ENCODE data around the gene NFE2L1.
"Not testable (repeated sequence)": the region's sequence is repeated elsewhere in the genome, so short reads cannot be mapped to it uniquely, and the experiment has no call there.

NFE2L1 gene

DNA sequence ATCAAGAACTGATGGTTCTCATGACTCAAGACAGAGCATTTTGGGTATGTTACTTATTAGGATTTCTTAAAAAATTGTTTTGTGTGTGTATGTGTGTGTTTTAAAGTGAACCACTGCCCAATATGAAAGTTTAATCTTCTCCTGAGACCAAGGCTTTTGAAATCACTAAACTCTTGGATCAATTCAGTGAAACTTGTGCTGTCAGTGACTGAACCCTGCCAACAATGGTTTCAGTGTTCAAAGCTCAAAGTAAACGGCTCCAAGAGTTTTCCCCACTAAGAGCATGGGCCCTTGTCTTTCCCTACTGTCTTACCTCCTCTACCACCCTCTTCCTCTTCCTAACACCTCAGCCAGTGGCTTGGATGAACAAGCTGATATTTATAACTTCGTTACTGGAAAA, 22.0 kb downstream of the NFE2L1 start:
- no peak overlapping the region for H3K4me3 ChIP-seq (ENCODE audit: low read length, poor library complexity, severe bottlenecking)
- H3F3A ChIP-seq (ENCODE audit: low read depth), result 0 out of 2 replicates have a peak, but pooled peaks cover 2% of the 10 kb centered on the region
- H3K27me3 ChIP-seq (ENCODE audit: insufficient read depth, low read length, poor library complexity, severe bottlenecking), result no peaks in the 10 kb centered on the region
- H3K9me2 ChIP-seq (replicated peaks; ENCODE audit: low read depth, low read length), result no peaks in the 10 kb centered on the region
- no peak overlapping the region for H2AFZ ChIP-seq (ENCODE audit: low read length)
- H3K9ac ChIP-seq (ENCODE audit: low read depth, low read length, poor library complexity, severe bottlenecking), result no peak overlapping the region
- H4K20me1 ChIP-seq (ENCODE audit: insufficient read depth, low read length, poor library complexity, severe bottlenecking), result peaks cover 4% of the 10 kb centered on the region
- no peak for TF ChIP-seq EZH2phosphoT487 (IDR thresholded peaks at IDR 0.05; ENCODE audit: borderline replicate concordance)
- TF ChIP-seq, protein P1, sequence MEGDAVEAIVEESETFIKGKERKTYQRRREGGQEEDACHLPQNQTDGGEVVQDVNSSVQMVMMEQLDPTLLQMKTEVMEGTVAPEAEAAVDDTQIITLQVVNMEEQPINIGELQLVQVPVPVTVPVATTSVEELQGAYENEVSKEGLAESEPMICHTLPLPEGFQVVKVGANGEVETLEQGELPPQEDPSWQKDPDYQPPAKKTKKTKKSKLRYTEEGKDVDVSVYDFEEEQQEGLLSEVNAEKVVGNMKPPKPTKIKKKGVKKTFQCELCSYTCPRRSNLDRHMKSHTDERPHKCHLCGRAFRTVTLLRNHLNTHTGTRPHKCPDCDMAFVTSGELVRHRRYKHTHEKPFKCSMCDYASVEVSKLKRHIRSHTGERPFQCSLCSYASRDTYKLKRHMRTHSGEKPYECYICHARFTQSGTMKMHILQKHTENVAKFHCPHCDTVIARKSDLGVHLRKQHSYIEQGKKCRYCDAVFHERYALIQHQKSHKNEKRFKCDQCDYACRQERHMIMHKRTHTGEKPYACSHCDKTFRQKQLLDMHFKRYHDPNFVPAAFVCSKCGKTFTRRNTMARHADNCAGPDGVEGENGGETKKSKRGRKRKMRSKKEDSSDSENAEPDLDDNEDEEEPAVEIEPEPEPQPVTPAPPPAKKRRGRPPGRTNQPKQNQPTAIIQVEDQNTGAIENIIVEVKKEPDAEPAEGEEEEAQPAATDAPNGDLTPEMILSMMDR (conservative IDR thresholded peaks at IDR 0.05; ENCODE audit: low read length), result no peak
- H3K9me3 ChIP-seq (ENCODE audit: insufficient read depth, low read depth, low read length), result no peaks in the 10 kb centered on the region
- H3K79me2 ChIP-seq (ENCODE audit: insufficient read depth, low read length), result no peaks in the 10 kb centered on the region
- peaks cover 85% of the 10 kb centered on the region for H3K36me3 ChIP-seq (ENCODE audit: insufficient read depth, low read length)
- no peaks in the 10 kb centered on the region for H3K4me1 ChIP-seq (ENCODE audit: insufficient read depth, low read length, poor library complexity, severe bottlenecking)
- no peak overlapping the region for H3K4me2 ChIP-seq (ENCODE audit: low read depth, low read length, poor library complexity, severe bottlenecking)

DNA sequence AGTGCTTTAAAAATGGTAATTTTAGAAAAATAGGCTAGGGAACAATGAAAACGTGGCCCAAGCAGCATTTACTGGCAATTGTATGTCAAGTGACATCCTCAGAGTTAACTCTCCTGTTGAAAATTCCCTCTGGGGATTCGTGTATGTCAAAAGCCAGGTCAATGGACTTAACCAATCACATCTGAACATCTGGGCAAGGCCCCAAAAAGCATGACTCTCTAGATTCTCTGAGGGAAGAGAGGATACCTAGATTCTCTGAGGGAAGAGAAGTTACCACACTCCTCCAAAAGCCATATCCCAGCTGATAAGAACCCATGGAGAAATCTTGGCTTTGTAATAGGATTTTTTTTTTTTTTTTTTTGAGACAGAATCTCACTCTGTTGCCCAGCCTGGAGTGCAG, 23.5 kb downstream of the NFE2L1 start:
- Histone ChIP-seq H4K20me1 (ENCODE audit: insufficient read depth, low read length, poor library complexity, severe bottlenecking) (peaks cover 4% of the 10 kb centered on the region), H3K4me1 (ENCODE audit: insufficient read depth, low read length, poor library complexity, severe bottlenecking) (no peaks in the 10 kb centered on the region), H3K79me2 (ENCODE audit: insufficient read depth, low read length) (no peaks in the 10 kb centered on the region), H3K9ac (ENCODE audit: low read depth, low read length, poor library complexity, severe bottlenecking) (no peak overlapping the region), H3K36me3 (ENCODE audit: insufficient read depth, low read length) (peaks cover 89% of the 10 kb centered on the region), H3F3A (ENCODE audit: low read depth) (0 out of 2 replicates have a peak, but pooled peaks cover 2% of the 10 kb centered on the region), H3K27me3 (ENCODE audit: insufficient read depth, low read length, poor library complexity, severe bottlenecking) (no peaks in the 10 kb centered on the region), H2AFZ (ENCODE audit: low read length) (no peak overlapping the region), H3K4me2 (ENCODE audit: low read depth, low read length, poor library complexity, severe bottlenecking) (no peak overlapping the region), H3K9me3 (ENCODE audit: insufficient read depth, low read depth, low read length) (no peaks in the 10 kb centered on the region), H3K9me2 (replicated peaks; ENCODE audit: low read depth, low read length) (no peaks in the 10 kb centered on the region), H3K4me3 (ENCODE audit: low read length, poor library complexity, severe bottlenecking) (no peak overlapping the region)
- TF ChIP-seq, protein P1 (conservative IDR thresholded peaks at IDR 0.05; ENCODE audit: low read length), result no peak
- TF ChIP-seq EZH2phosphoT487 (IDR thresholded peaks at IDR 0.05; ENCODE audit: borderline replicate concordance), result no peak

DNA sequence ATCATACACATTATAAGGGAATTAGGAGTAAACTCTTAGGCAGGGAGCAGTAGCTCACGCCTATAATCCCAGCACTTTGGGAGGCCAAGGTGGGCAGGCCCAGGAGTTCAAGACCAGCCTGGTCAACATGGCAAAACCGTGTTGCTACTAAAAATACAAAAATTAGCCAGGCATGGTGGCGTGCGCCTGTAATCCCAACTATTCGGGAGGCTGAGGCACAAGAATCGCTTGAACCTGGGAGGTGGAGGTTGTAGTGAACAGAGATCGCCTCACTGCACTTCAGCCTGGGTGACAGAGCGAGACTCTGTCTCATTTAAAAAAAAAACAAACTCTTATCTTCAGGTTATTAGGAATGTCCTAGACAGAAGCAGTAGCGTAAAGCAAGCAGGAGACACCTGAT, 24.7 kb downstream of the NFE2L1 start:
- not testable (repeated sequence) for H3K79me2 ChIP-seq (ENCODE audit: insufficient read depth, low read length); H3F3A ChIP-seq (ENCODE audit: low read depth); H3K9me2 ChIP-seq (replicated peaks; ENCODE audit: low read depth, low read length); H2AFZ ChIP-seq (ENCODE audit: low read length); H4K20me1 ChIP-seq (ENCODE audit: insufficient read depth, low read length, poor library complexity, severe bottlenecking); H3K4me1 ChIP-seq (ENCODE audit: insufficient read depth, low read length, poor library complexity, severe bottlenecking); H3K9me3 ChIP-seq (ENCODE audit: insufficient read depth, low read depth, low read length); H3K27me3 ChIP-seq (ENCODE audit: insufficient read depth, low read length, poor library complexity, severe bottlenecking); H3K4me2 ChIP-seq (ENCODE audit: low read depth, low read length, poor library complexity, severe bottlenecking); H3K9ac ChIP-seq (ENCODE audit: low read depth, low read length, poor library complexity, severe bottlenecking); H3K4me3 ChIP-seq (ENCODE audit: low read length, poor library complexity, severe bottlenecking)
- peaks cover 82% of the 10 kb centered on the region for H3K36me3 ChIP-seq (ENCODE audit: insufficient read depth, low read length)

DNA sequence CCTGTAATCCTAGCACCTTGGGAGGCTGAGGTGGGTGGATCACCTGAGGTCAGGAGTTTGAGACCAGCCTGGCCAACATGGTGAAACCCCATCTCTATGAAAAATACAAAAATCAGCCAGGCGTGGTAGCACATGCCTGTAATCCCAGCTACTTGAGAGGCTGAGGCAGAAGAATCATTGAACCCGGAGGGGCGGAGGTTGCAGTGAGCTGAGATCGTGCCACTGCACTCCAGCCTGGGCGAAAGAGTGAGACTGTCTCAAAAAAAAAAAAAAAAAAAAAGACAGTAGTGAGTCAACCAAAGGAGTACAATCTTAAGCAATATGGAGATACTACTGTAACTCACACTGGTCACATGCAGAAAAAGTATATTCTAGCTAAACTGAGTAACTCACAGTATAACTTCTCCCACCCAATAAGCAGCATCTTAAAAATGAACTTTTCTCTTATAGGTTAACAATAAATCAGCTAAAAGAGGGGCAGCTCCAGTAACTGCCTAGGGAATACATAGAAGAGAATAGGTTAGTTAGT, 25.5 kb downstream of the NFE2L1 start:
- not testable (repeated sequence) for H3F3A ChIP-seq (ENCODE audit: low read depth); H3K9ac ChIP-seq (ENCODE audit: low read depth, low read length, poor library complexity, severe bottlenecking); H3K9me2 ChIP-seq (replicated peaks; ENCODE audit: low read depth, low read length); H2AFZ ChIP-seq (ENCODE audit: low read length); H3K4me2 ChIP-seq (ENCODE audit: low read depth, low read length, poor library complexity, severe bottlenecking); H3K4me1 ChIP-seq (ENCODE audit: insufficient read depth, low read length, poor library complexity, severe bottlenecking); H3K79me2 ChIP-seq (ENCODE audit: insufficient read depth, low read length); H3K9me3 ChIP-seq (ENCODE audit: insufficient read depth, low read depth, low read length); H3K4me3 ChIP-seq (ENCODE audit: low read length, poor library complexity, severe bottlenecking); H4K20me1 ChIP-seq (ENCODE audit: insufficient read depth, low read length, poor library complexity, severe bottlenecking); H3K27me3 ChIP-seq (ENCODE audit: insufficient read depth, low read length, poor library complexity, severe bottlenecking)
- peaks cover 75% of the 10 kb centered on the region for H3K36me3 ChIP-seq (ENCODE audit: insufficient read depth, low read length)
